ENCODE results near the gene LONRF3. TPM values are rescaled to one million over a fixed set of nuclear protein-coding genes. Genes with fewer than 3 reads are reported as not detected.

LONRF3 gene
- total RNA-seq, 3 donors from 2014 or later = 8.1 to 16.2 (median 9.8) TPM

GRCh38 chrX:119042040-119042439 lies 67.6 kb downstream of the LONRF3 start:
- no peak for TF ChIP-seq CTCF (IDR thresholded peaks at IDR 0.05)
- no peak for DNase-seq
- intact Hi-C loops (cut with DNase I, micrococcal nuclease) = no loop called here
- Histone ChIP-seq H3K4me3 (no peak overlapping the region), H3K36me3 (ENCODE audit: low read depth) (no peaks in the 10 kb centered on the region), H3K4me1 (ENCODE audit: low read depth) (no peaks in the 10 kb centered on the region), H3K9me3 (no peaks in the 10 kb centered on the region)
- ATAC-seq = peak; percentile 25

- Histone ChIP-seq H3K4me3 (no peak overlapping the region), H3K4me1 (ENCODE audit: low read depth) (no peaks in the 10 kb centered on the region), H3K36me3 (ENCODE audit: low read depth) (no peaks in the 10 kb centered on the region), H3K9me3 (no peaks in the 10 kb centered on the region)
- DNase-seq (peak in 1 of 3 donors; percentile 22), ATAC-seq (peak; percentile 67)
- intact Hi-C loops (cut with DNase I, micrococcal nuclease) = no loop called here
- TF ChIP-seq CTCF (IDR thresholded peaks at IDR 0.05) = no peak
Measured at GRCh38 chrX:119042996-119043395, 68.6 kb downstream of the LONRF3 start.

- DNase-seq (no peak), ATAC-seq (no peak)
- intact Hi-C loops (cut with DNase I, micrococcal nuclease) = no loop called here
- TF ChIP-seq CTCF (IDR thresholded peaks at IDR 0.05) = no peak
- Histone ChIP-seq H3K9me3 (no peaks in the 10 kb centered on the region), H3K36me3 (ENCODE audit: low read depth) (no peaks in the 10 kb centered on the region), H3K4me3 (no peak overlapping the region), H3K4me1 (ENCODE audit: low read depth) (no peaks in the 10 kb centered on the region)
Measured at GRCh38 chrX:119045884-119046283, 71.5 kb downstream of the LONRF3 start.

GRCh38 chrX:119055687-119056086 lies 81.3 kb downstream of the LONRF3 start:
- intact Hi-C loops (cut with DNase I, micrococcal nuclease) = no loop called here
- DNase-seq (no peak), ATAC-seq (no peak)
- Histone ChIP-seq H3K36me3 (ENCODE audit: low read depth) (no peaks in the 10 kb centered on the region), H3K9me3 (no peaks in the 10 kb centered on the region), H3K4me3 (no peak overlapping the region), H3K4me1 (ENCODE audit: low read depth) (no peaks in the 10 kb centered on the region)
- no peak for TF ChIP-seq CTCF (IDR thresholded peaks at IDR 0.05)

- DNase-seq (no peak), ATAC-seq (no peak)
- Histone ChIP-seq H3K4me3 (no peak overlapping the region), H3K36me3 (ENCODE audit: low read depth) (no peaks in the 10 kb centered on the region), H3K9me3 (no peaks in the 10 kb centered on the region), H3K4me1 (ENCODE audit: low read depth) (no peaks in the 10 kb centered on the region)
- intact Hi-C loops (cut with DNase I, micrococcal nuclease) = no loop called here
- no peak for TF ChIP-seq CTCF (IDR thresholded peaks at IDR 0.05)
Measured at GRCh38 chrX:119062750-119063374, 88.4 kb downstream of the LONRF3 start.

- no peaks in the 10 kb centered on the region for H3K9me3 ChIP-seq
- DNase-seq (no peak), ATAC-seq (no peak)
- intact Hi-C loops (cut with DNase I, micrococcal nuclease) = no loop called here
- no peak overlapping the region for H3K4me3 ChIP-seq
- H3K36me3 ChIP-seq (ENCODE audit: low read depth) = no peaks in the 10 kb centered on the region
- no peaks in the 10 kb centered on the region for H3K4me1 ChIP-seq (ENCODE audit: low read depth)
- TF ChIP-seq CTCF (IDR thresholded peaks at IDR 0.05) = no peak
Measured at GRCh38 chrX:119063428-119063827, 89.0 kb downstream of the LONRF3 start.
